H9 (cell line): Measurements from ENCODE around the gene ARHGAP27. TPM values are rescaled to one million over a fixed set of nuclear protein-coding genes. Genes with fewer than 3 reads are reported as not detected.

ENCODE experiments used
- DNase-seq: peaks from one replicate; pipeline ENCODE4 v3.0.0-alpha.2; 2017
- H2AFZ ChIP-seq: one replicate; pipeline ENCODE4 v1.6.1; 2013; ENCODE audit warnings: mild to moderate bottlenecking, low read length, control low read depth, moderate library complexity
- H2AK5ac ChIP-seq: 2 replicates; pipeline ENCODE4 v1.6.1; 2013; ENCODE audit warnings: low read length, control low read depth, mixed read lengths; ENCODE audit not compliant: insufficient read length
- H2BK120ac ChIP-seq: one replicate; pipeline ENCODE4 v1.6.1; 2013; ENCODE audit warnings: low read depth, mild to moderate bottlenecking, low read length, control low read depth, inconsistent platforms; ENCODE audit not compliant: poor library complexity, severe bottlenecking
- H2BK12ac ChIP-seq: 2 replicates; pipeline ENCODE4 v1.6.1; 2013; ENCODE audit warnings: low read length, control low read depth, mixed read lengths, low read depth; ENCODE audit not compliant: insufficient read length
- H2BK15ac ChIP-seq: 2 replicates; pipeline ENCODE4 v1.6.1; 2013; ENCODE audit warnings: low read depth, low read length, control low read depth
- H2BK20ac ChIP-seq: one replicate; pipeline ENCODE4 v1.6.1; 2013; ENCODE audit warnings: low read depth, mild to moderate bottlenecking, low read length, control low read depth, inconsistent platforms; ENCODE audit not compliant: poor library complexity, severe bottlenecking
- H2BK5ac ChIP-seq: 2 replicates; pipeline ENCODE4 v1.6.1; 2013; ENCODE audit warnings: low read length, control low read depth, mixed read lengths; ENCODE audit not compliant: insufficient read length
- H3K14ac ChIP-seq: 2 replicates; pipeline ENCODE4 v1.6.1; 2013; ENCODE audit warnings: low read length, control low read depth; ENCODE audit not compliant: insufficient read depth
- H3K18ac ChIP-seq: 2 replicates; pipeline ENCODE4 v1.6.1; 2013; ENCODE audit warnings: low read depth, mild to moderate bottlenecking, mixed read lengths, low read length, control low read depth; ENCODE audit not compliant: insufficient read length
- H3K23ac ChIP-seq: 2 replicates; pipeline ENCODE4 v1.6.1; 2013; ENCODE audit warnings: low read length, control low read depth, mixed read lengths, low read depth; ENCODE audit not compliant: insufficient read length
- H3K23me2 ChIP-seq: 2 replicates; pipeline ENCODE4 v1.6.1; 2013; ENCODE audit warnings: low read depth, mild to moderate bottlenecking, mixed read lengths, low read length, control low read depth; ENCODE audit not compliant: insufficient read length, poor library complexity, severe bottlenecking
- H3K27ac ChIP-seq: 2 replicates; pipeline ENCODE4 v1.5.1; 2013; ENCODE audit warnings: low read length, control low read depth, mixed read lengths, low read depth; ENCODE audit not compliant: insufficient read length
- H3K27me3 ChIP-seq: 2 replicates; pipeline ENCODE4 v1.6.1; 2013; ENCODE audit warnings: low read length, control low read depth, inconsistent platforms; ENCODE audit not compliant: insufficient read depth
- H3K4ac ChIP-seq: 2 replicates; pipeline ENCODE4 v1.6.1; 2013; ENCODE audit warnings: low read depth, mild to moderate bottlenecking, control low read depth, inconsistent platforms, low read length, moderate library complexity
- H3K4me1 ChIP-seq: 2 replicates; pipeline ENCODE4 v1.6.1; 2013; ENCODE audit warnings: low read length, control low read depth, inconsistent platforms; ENCODE audit not compliant: insufficient read depth
- H3K4me2 ChIP-seq: 2 replicates; pipeline ENCODE4 v1.6.1; 2013; ENCODE audit warnings: low read length, control low read depth, mixed read lengths; ENCODE audit not compliant: insufficient read length, insufficient read depth
- H3K56ac ChIP-seq: 2 replicates; pipeline ENCODE4 v1.6.1; 2013; ENCODE audit warnings: low read depth, mild to moderate bottlenecking, mixed read lengths, low read length, control low read depth; ENCODE audit not compliant: insufficient read length
- H3K79me1 ChIP-seq: 2 replicates; pipeline ENCODE4 v1.6.1; 2013; ENCODE audit warnings: low read depth, mild to moderate bottlenecking, moderate library complexity, low read length, control low read depth, inconsistent platforms; ENCODE audit not compliant: insufficient read depth, poor library complexity, severe bottlenecking
- H3K79me2 ChIP-seq: 2 replicates; pipeline ENCODE4 v1.6.1; 2013; ENCODE audit warnings: low read length, control low read depth, inconsistent platforms; ENCODE audit not compliant: insufficient read depth
- H3K9ac ChIP-seq: 2 replicates; pipeline ENCODE4 v1.6.1; 2013; ENCODE audit warnings: low read length, control low read depth, mixed read lengths; ENCODE audit not compliant: insufficient read length; ENCODE audit errors: extremely low read depth
- H3K9me3 ChIP-seq: one replicate; pipeline ENCODE4 v1.6.1; 2013; ENCODE audit warnings: low read depth, low read length, inconsistent platforms; ENCODE audit not compliant: control insufficient read depth
- H3T11ph ChIP-seq: one replicate; pipeline ENCODE4 v1.6.1; 2013; ENCODE audit warnings: mild to moderate bottlenecking, low read length, control low read depth, inconsistent platforms
- H4K20me1 ChIP-seq: one replicate; pipeline ENCODE4 v1.6.1; 2013; ENCODE audit not compliant: control insufficient read depth, insufficient read length, insufficient read depth
- H4K5ac ChIP-seq: 2 replicates; pipeline ENCODE4 v1.6.1; 2013; ENCODE audit warnings: low read depth, mild to moderate bottlenecking, mixed read lengths, low read length, control low read depth; ENCODE audit not compliant: insufficient read length
- H4K8ac ChIP-seq: replicated peaks from 2 replicates; pipeline ENCODE4 v1.6.1; 2013; ENCODE audit warnings: low read length, control low read depth, mixed read lengths, low read depth; ENCODE audit not compliant: insufficient read length
- H4K91ac ChIP-seq: 2 replicates; pipeline ENCODE4 v1.6.1; 2013; ENCODE audit warnings: low read depth, mild to moderate bottlenecking, moderate library complexity, mixed read lengths, low read length, control low read depth; ENCODE audit not compliant: insufficient read length
- H3K27ac Mint-ChIP-seq, 3 experiments: 2 replicates in 2 of 3; 3 replicates in 1 of 3; pipeline ENCODE4 v1.8.0; 2020 to 2021; ENCODE audit warnings: mixed read lengths in 3 of 3, mild to moderate bottlenecking in 1 of 3, moderate library complexity in 1 of 3
- H3K27me3 Mint-ChIP-seq: 2 replicates; pipeline ENCODE4 v1.8.0; 2021; ENCODE audit warnings: low read depth, mild to moderate bottlenecking, moderate library complexity, mixed read lengths
- H3K36me3 Mint-ChIP-seq, 3 experiments: 2 replicates in 2 of 3; 3 replicates in 1 of 3; pipeline ENCODE4 v1.8.0; 2020 to 2021; ENCODE audit warnings: low read depth in 3 of 3, mixed read lengths in 3 of 3; ENCODE audit not compliant: insufficient read depth in 1 of 3
- H3K4me1 Mint-ChIP-seq, 2 experiments: 2 replicates each; pipeline ENCODE4 v1.8.0; 2020; ENCODE audit warnings: mixed read lengths in 2 of 2
- H3K4me3 Mint-ChIP-seq, 2 experiments: 2 replicates in 1 of 2; 3 replicates in 1 of 2; pipeline ENCODE4 v1.8.0; 2020 to 2021; ENCODE audit warnings: mild to moderate bottlenecking in 2 of 2, mixed read lengths in 2 of 2, moderate library complexity in 1 of 2
- H3K9me3 Mint-ChIP-seq, 2 experiments: 2 replicates in 1 of 2; 3 replicates in 1 of 2; pipeline ENCODE4 v1.8.0; 2020; ENCODE audit warnings: mild to moderate bottlenecking in 2 of 2, mixed read lengths in 2 of 2, moderate library complexity in 1 of 2
- CTCF ChIP-seq: fragments of 200-600 bp; sonication (generic); conservative IDR thresholded peaks from 3 replicates; pipeline ENCODE4 v1.8.0; 2021; ENCODE audit warnings: antibody characterized with exemption, mild to moderate bottlenecking
- WGBS: extraction: QIAGEN DNeasy Blood & Tissue Kit; methylation state at CpG from one replicate; pipeline ENCODE4 v1.1.7; 2013; ENCODE audit warnings: missing lambda C conversion rate, low lambda C conversion rate, mixed read lengths; ENCODE audit not compliant: insufficient read length; ENCODE audit errors: extremely low coverage; 5-methylcytosine and 5-hydroxymethylcytosine counted together
- total RNA-seq: library from RNA; stranded (reverse); gene quantifications from 2 replicates; pipeline ENCODE4 v1.2.1, GENCODE V29; 2021

ARHGAP27 gene
- total RNA-seq, 1 experiment from 2014 or later, result 9.9 TPM

GRCh38 chr17:45427181-45427835, 5.4 kb downstream of the ARHGAP27 start:
- Histone ChIP-seq H3K27me3 (peaks cover 16% of the 10 kb centered on the region; the same call in 1 of the 2 replicates), H2BK5ac (no peak overlapping the region), H3K4ac (no peak overlapping the region), H3K27ac (no peak overlapping the region), H4K5ac (no peak overlapping the region), H3K79me1 (no peaks in the 10 kb centered on the region), H2BK20ac (no peak overlapping the region), H3K4me1 (no peaks in the 10 kb centered on the region), H3K14ac (no peak overlapping the region), H4K91ac (no peak overlapping the region), H3K18ac (no peak overlapping the region), H3K79me2 (no peaks in the 10 kb centered on the region), H2AK5ac (no peak overlapping the region), H2BK12ac (no peak overlapping the region), H3K4me2 (no peak overlapping the region), H2AFZ (no peak overlapping the region), H3K9me3 (no peaks in the 10 kb centered on the region), H4K8ac (no peak overlapping the region), H3K23ac (no peak overlapping the region), H3K56ac (no peak overlapping the region), H3K23me2 (peaks cover 18% of the 10 kb centered on the region), H2BK15ac (no peak overlapping the region), H4K20me1 (peaks cover 4% of the 10 kb centered on the region), H3T11ph (no peak overlapping the region), H2BK120ac (no peak overlapping the region), H3K9ac (no peak overlapping the region)
- Mint-ChIP-seq H3K36me3 (peaks cover 0 to 6% (median 2%) of the 10 kb centered on the region in 3 experiments; a peak in 4 of 7 replicates), H3K4me3 (peak overlapping the region in 1 of 2 experiments; percentile 57; a peak in 2 of 5 replicates), H3K4me1 (peaks cover 30 to 43% of the 10 kb centered on the region in 2 experiments), H3K27ac (no peak overlapping the region), H3K9me3 (peaks cover 5 to 7% of the 10 kb centered on the region in 2 experiments; a peak in 4 of 5 replicates), H3K27me3 (peaks cover 57% of the 10 kb centered on the region)
- peak; percentile 28 for DNase-seq
- no peak for TF ChIP-seq CTCF
- no CpG with 5 or more reads among the region's 11 CpGs for WGBS
